CD4-positive, alpha-beta T cell (primary cell): ENCODE measurements around the gene PRTN3. TPM values are rescaled to one million over a fixed set of nuclear protein-coding genes. Genes with fewer than 3 reads are reported as not detected.

Experiments
- ATAC-seq: fragments of 200-7000 bp; cut with Tn5 transposase; one replicate; pipeline ENCODE4 v1.10.0; 2022; ENCODE audit warnings: mild to moderate bottlenecking; ENCODE audit not compliant: poor library complexity
- CTCF ChIA-PET: fragments of 350-600 bp; sonication (Branson Sonifier 250); formaldehyde crosslinking; loops from one replicate; lab custom pipeline; 2021; ENCODE audit warnings: antibody characterized with exemption, inconsistent platforms; lab: Charles Lee
- POLR2A ChIA-PET: fragments of 350-600 bp; sonication (Branson Sonifier 250); formaldehyde crosslinking; loops from one replicate; lab custom pipeline; 2021; ENCODE audit warnings: antibody characterized with exemption, inconsistent platforms; lab: Charles Lee
- DNase-seq, 14 experiments: peaks; one replicate each; pipeline ENCODE4 v3.0.0-alpha.2; 2013 to 2020; ENCODE audit warnings: mixed read lengths in 2 of 14
- H3K27ac ChIP-seq, 2 donors: one replicate each; pipeline versions ENCODE4 v1.5.1 to v1.7.0; 2013; ENCODE audit warnings: low read length in 2 of 2, low read depth in 1 of 2, mild to moderate bottlenecking in 1 of 2
- H3K27me3 ChIP-seq, 2 experiments: 1 replicate in 1 of 2; 2 replicates in 1 of 2; pipeline versions ENCODE4 v1.6.1 to v1.7.0; 2013; ENCODE audit warnings: low read length in 2 of 2, control low read depth in 1 of 2, mild to moderate bottlenecking in 1 of 2, moderate library complexity in 1 of 2; ENCODE audit not compliant: insufficient read depth in 2 of 2, control insufficient read depth in 1 of 2
- H3K36me3 ChIP-seq: one replicate; pipeline ENCODE4 v1.6.1; 2013; ENCODE audit warnings: low read length, control low read depth; ENCODE audit not compliant: insufficient read depth
- H3K4me1 ChIP-seq: one replicate; pipeline ENCODE4 v1.6.1; 2013; ENCODE audit warnings: low read length, control low read depth; ENCODE audit not compliant: insufficient read depth
- H3K4me3 ChIP-seq: one replicate; pipeline ENCODE4 v1.5.1; 2013; ENCODE audit warnings: mild to moderate bottlenecking, low read length, moderate library complexity
- H3K9me3 ChIP-seq, 2 experiments: 1 replicate in 1 of 2; 2 replicates in 1 of 2; pipeline versions ENCODE4 v1.6.1 to v1.7.0; 2013; ENCODE audit warnings: low read length in 2 of 2, mild to moderate bottlenecking in 2 of 2, control low read depth in 1 of 2, moderate library complexity in 1 of 2; ENCODE audit not compliant: control insufficient read depth in 1 of 2, insufficient read depth in 1 of 2
- H3K27ac Mint-ChIP-seq: one replicate; pipeline ENCODE4 v1.8.0; 2020; ENCODE audit warnings: mixed read lengths
- H3K27me3 Mint-ChIP-seq: one replicate; pipeline ENCODE4 v1.8.0; 2021; ENCODE audit warnings: mixed read lengths
- H3K36me3 Mint-ChIP-seq: one replicate; pipeline ENCODE4 v1.8.0; 2021; ENCODE audit warnings: low read depth, mixed read lengths
- H3K4me1 Mint-ChIP-seq: one replicate; pipeline ENCODE4 v1.8.0; 2021; ENCODE audit warnings: low read depth, mixed read lengths
- H3K4me3 Mint-ChIP-seq: one replicate; pipeline ENCODE4 v1.8.0; 2020; ENCODE audit warnings: mild to moderate bottlenecking, mixed read lengths
- H3K9me3 Mint-ChIP-seq: one replicate; pipeline ENCODE4 v1.8.0; 2020; ENCODE audit warnings: mixed read lengths
- CTCF ChIP-seq: fragments of 200-600 bp; IDR thresholded peaks from one replicate; pipeline ENCODE4 v1.8.0; 2022; ENCODE audit warnings: antibody characterized with exemption, mild to moderate bottlenecking
- intact Hi-C, 2 experiments: fragments of 100-400 bp; cut with DNase I in 1 of 2; cut with micrococcal nuclease in 1 of 2; formaldehyde crosslinking; loops; one replicate each; pipeline versions ENCODE4 v1.15.1 to v1.9.0; 2023 to 2025; cut with DNase I, micrococcal nuclease
- total RNA-seq, 174 experiments: library from RNA in 2 of 174; stranded (reverse) in 2 of 174; gene quantifications; one replicate each; pipeline ENCODE4 v1.2.3 and lab custom pipeline; 2021 to 2026

PRTN3 gene
- total RNA-seq, 2 experiments from 2014 or later = not detected

GRCh38 chr19:801861-802497, 38.8 kb upstream of the PRTN3 start:
- POLR2A ChIA-PET = no interaction called here
- ATAC-seq = no peak

GRCh38 chr19:802498-803098, 38.2 kb upstream of the PRTN3 start:
- Mint-ChIP-seq H3K27me3 (no peaks in the 10 kb centered on the region), H3K9me3 (no peaks in the 10 kb centered on the region), H3K27ac (peak overlapping the region; percentile 87), H3K4me3 (peak overlapping the region; percentile 60), H3K36me3 (peaks cover 60% of the 10 kb centered on the region), H3K4me1 (peaks cover 54% of the 10 kb centered on the region)
- Histone ChIP-seq H3K4me3 (no peak overlapping the region), H3K27me3 (no peaks in the 10 kb centered on the region), H3K36me3 (peaks cover 76% of the 10 kb centered on the region), H3K4me1 (peaks cover 70% of the 10 kb centered on the region), H3K9me3 (no peaks in the 10 kb centered on the region), H3K27ac (peak overlapping the region in 1 of 2 donors; percentile 16)
- POLR2A ChIA-PET = no interaction called here
- ATAC-seq (no peak), DNase-seq (peak in 1 of 14 experiments; percentile 27)
- CTCF ChIA-PET = no interaction called here
- TF ChIP-seq CTCF = no peak
- intact Hi-C loops = no loop called here

More at GRCh38 chr19:801861-802497, 38.8 kb upstream of the PRTN3 start:
- DNase-seq = peak in 1 of 14 experiments; percentile 33
- peak overlapping the region; percentile 15 to 16 for H3K27ac ChIP-seq
- H3K36me3 ChIP-seq = peaks cover 70% of the 10 kb centered on the region
- peak overlapping the region; percentile 35 for H3K4me3 ChIP-seq
- Mint-ChIP-seq H3K4me1 (peaks cover 49% of the 10 kb centered on the region), H3K27me3 (no peaks in the 10 kb centered on the region), H3K9me3 (no peaks in the 10 kb centered on the region), H3K27ac (peak overlapping the region; percentile 87), H3K4me3 (peak overlapping the region; percentile 48), H3K36me3 (peaks cover 56% of the 10 kb centered on the region)
- no peaks in the 10 kb centered on the region for H3K9me3 ChIP-seq
- no peak for TF ChIP-seq CTCF
- H3K27me3 ChIP-seq = no peaks in the 10 kb centered on the region
- CTCF ChIA-PET = no interaction called here
- intact Hi-C loops = no loop called here
- H3K4me1 ChIP-seq = peaks cover 68% of the 10 kb centered on the region

- POLR2A ChIA-PET = no interaction called here
- no peaks in the 10 kb centered on the region for H3K27me3 Mint-ChIP-seq
- peaks cover 81% of the 10 kb centered on the region for H3K36me3 ChIP-seq
These were observed 37.7 kb upstream of the PRTN3 start for GRCh38 chr19:803099-803561.

More at GRCh38 chr19:803099-803561, 37.7 kb upstream of the PRTN3 start:
- peaks cover 68% of the 10 kb centered on the region for H3K4me1 ChIP-seq
- TF ChIP-seq CTCF = no peak
- intact Hi-C loops = no loop called here
- Mint-ChIP-seq H3K36me3 (peaks cover 64% of the 10 kb centered on the region), H3K4me1 (peaks cover 55% of the 10 kb centered on the region), H3K4me3 (no peak overlapping the region), H3K9me3 (no peaks in the 10 kb centered on the region), H3K27ac (peak overlapping the region; percentile 49)
- DNase-seq = peak in 1 of 14 experiments; percentile 28
- H3K9me3 ChIP-seq = no peaks in the 10 kb centered on the region
- no peak for ATAC-seq
- H3K27me3 ChIP-seq = no peaks in the 10 kb centered on the region
- H3K27ac ChIP-seq = no peak overlapping the region
- H3K4me3 ChIP-seq = no peak overlapping the region
- CTCF ChIA-PET = interaction anchor here (0.6 to 0.7 kb wide), 2 partner anchors 61 to 216 kb away, joined by 3 to 4 read pairs; no protein-coding TSS in a partner anchor
